ENCODE results near the gene CD84. TPM values are rescaled to one million over a fixed set of nuclear protein-coding genes. Genes with fewer than 3 reads are reported as not detected.

The CD84 gene
- total and polyA plus RNA-seq, 4 donors: 3.3 to 10.1 (median 5.3) TPM

DNA sequence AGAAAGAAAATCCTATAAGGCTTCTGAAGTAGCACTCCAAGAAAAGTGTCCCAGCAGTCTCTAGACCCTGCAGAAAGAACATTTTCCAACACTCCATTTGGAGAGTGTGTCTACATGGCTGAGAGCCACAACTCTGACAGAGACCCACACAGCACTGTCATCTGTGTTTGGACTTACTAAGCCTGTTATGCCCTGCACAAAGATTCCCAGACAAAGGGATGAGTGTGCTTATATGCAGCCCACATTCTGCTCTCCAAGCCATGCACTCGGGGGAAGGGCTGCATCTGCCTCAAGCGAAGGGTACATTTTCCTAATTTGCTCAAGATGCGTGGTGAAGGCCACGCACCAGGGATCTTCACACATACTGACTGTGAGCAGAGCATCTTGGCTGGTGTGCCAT, 31.9 kb downstream of the CD84 start:
- Histone ChIP-seq H3K9me3 (ENCODE audit: control insufficient read depth, insufficient read depth, low read length) (no peaks in the 10 kb centered on the region), H3K4me1 (ENCODE audit: control insufficient read depth, insufficient read depth, low read length) (no peaks in the 10 kb centered on the region), H3K27ac (ENCODE audit: low read depth, low read length) (no peak overlapping the region), H3K4me3 (ENCODE audit: low read depth, low read length) (no peak overlapping the region), H3K36me3 (ENCODE audit: control insufficient read depth, insufficient read depth, low read length) (no peaks in the 10 kb centered on the region), H3K27me3 (ENCODE audit: control insufficient read depth, insufficient read depth, low read length) (no peaks in the 10 kb centered on the region)
- DNase-seq (ENCODE audit: low read depth in 4 of 6, low spot score in 6 of 6): peak in 1 of 6 donors; percentile 41
- WGBS (ENCODE audit: insufficient coverage): 79% methylated on average over 4 of the region's 4 CpGs

DNA sequence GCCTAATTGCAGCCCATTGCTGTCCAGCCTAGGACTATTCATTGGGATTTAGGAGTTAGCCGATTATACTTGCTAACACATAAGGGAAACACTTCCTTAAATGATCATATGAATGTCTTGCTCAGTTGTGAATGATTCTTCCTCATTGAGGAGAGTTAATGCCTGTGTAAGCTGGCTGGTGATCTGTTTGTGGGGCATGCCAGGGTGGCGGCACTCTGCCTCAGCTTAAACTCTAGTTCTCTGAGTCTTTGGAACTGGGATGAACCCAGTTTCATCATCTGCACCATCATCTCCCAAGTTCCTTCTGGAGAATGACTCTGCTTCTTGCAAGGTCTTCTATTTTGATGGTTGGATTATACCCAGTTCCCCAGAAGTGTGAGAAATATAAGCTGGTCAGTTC, 32.4 kb downstream of the CD84 start:
- H3K9me3 ChIP-seq (ENCODE audit: control insufficient read depth, insufficient read depth, low read length): no peaks in the 10 kb centered on the region
- DNase-seq (ENCODE audit: low read depth in 4 of 6, low spot score in 6 of 6): no peak
- H3K4me3 ChIP-seq (ENCODE audit: low read depth, low read length): no peak overlapping the region
- H3K4me1 ChIP-seq (ENCODE audit: control insufficient read depth, insufficient read depth, low read length): no peaks in the 10 kb centered on the region
- H3K27ac ChIP-seq (ENCODE audit: low read depth, low read length): no peak overlapping the region
- no peaks in the 10 kb centered on the region for H3K36me3 ChIP-seq (ENCODE audit: control insufficient read depth, insufficient read depth, low read length)
- WGBS (ENCODE audit: insufficient coverage): no CpG with 5 or more reads among the region's 2 CpGs
- no peaks in the 10 kb centered on the region for H3K27me3 ChIP-seq (ENCODE audit: control insufficient read depth, insufficient read depth, low read length)

DNA sequence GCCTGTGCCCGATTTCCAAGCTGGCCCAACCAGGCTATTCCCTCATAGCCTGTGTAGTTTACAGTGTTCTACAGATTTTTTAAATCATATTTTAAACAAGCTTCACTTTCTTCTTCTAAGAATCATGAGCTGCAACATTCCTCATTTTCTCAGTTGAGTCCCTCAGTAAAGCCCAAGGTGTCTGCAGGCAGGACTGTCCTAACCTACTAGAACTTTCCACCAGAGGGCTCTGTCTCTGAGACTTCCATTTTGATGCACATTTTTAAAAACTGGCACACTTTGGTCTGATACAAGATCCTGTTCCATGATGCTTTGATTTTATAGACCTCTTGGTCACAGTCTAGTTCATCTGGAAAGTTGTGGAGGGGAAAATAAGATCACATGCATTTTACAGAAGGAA, 34.6 kb downstream of the CD84 start:
- Histone ChIP-seq H3K4me3 (ENCODE audit: low read depth, low read length) (no peak overlapping the region), H3K27me3 (ENCODE audit: control insufficient read depth, insufficient read depth, low read length) (no peaks in the 10 kb centered on the region), H3K9me3 (ENCODE audit: control insufficient read depth, insufficient read depth, low read length) (no peaks in the 10 kb centered on the region), H3K27ac (ENCODE audit: low read depth, low read length) (no peak overlapping the region), H3K36me3 (ENCODE audit: control insufficient read depth, insufficient read depth, low read length) (no peaks in the 10 kb centered on the region), H3K4me1 (ENCODE audit: control insufficient read depth, insufficient read depth, low read length) (no peaks in the 10 kb centered on the region)
- peak in 2 of 6 donors; percentile 20 to 45 for DNase-seq (ENCODE audit: low read depth in 4 of 6, low spot score in 6 of 6)
- WGBS (ENCODE audit: insufficient coverage): no CpG with 5 or more reads among the region's 1 CpG

DNA sequence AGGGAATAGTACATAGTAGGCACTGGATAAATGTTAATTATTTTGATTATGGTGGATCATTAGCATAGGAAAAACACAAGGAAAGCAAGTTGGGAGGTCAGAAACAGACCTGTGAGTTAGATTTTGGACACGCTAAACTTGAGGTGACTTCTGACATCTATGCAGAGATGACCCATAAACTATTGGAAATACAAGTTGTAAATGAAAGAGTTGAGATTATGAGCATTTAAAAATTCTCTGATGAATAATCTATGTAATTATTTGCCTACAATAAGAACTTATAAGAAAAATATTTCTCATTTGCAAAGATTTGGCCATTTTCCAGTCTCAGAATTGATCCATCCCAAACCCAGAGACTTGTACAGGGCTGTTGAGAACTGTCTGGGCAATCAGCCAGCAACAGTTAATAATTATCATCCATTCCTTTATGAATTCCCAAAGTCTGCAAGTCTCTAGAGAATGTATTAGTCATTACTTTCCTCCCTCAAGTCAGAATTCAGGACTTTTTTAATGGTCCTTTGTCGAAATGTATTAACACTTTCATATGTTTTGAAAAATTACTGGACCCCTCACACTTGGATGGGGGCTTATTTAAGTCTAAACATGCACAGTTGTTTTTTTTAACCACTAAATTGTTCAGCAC, 36.9 kb downstream of the CD84 start:
- Histone ChIP-seq H3K4me1 (ENCODE audit: control insufficient read depth, insufficient read depth, low read length) (no peaks in the 10 kb centered on the region), H3K27me3 (ENCODE audit: control insufficient read depth, insufficient read depth, low read length) (no peaks in the 10 kb centered on the region), H3K27ac (ENCODE audit: low read depth, low read length) (no peak overlapping the region), H3K9me3 (ENCODE audit: control insufficient read depth, insufficient read depth, low read length) (no peaks in the 10 kb centered on the region), H3K36me3 (ENCODE audit: control insufficient read depth, insufficient read depth, low read length) (no peaks in the 10 kb centered on the region), H3K4me3 (ENCODE audit: low read depth, low read length) (no peak overlapping the region)
- WGBS (ENCODE audit: insufficient coverage): no CpG with 5 or more reads among the region's 2 CpGs
- DNase-seq (ENCODE audit: low read depth in 4 of 6, low spot score in 6 of 6): peak in 1 of 6 donors; percentile 58

DNA sequence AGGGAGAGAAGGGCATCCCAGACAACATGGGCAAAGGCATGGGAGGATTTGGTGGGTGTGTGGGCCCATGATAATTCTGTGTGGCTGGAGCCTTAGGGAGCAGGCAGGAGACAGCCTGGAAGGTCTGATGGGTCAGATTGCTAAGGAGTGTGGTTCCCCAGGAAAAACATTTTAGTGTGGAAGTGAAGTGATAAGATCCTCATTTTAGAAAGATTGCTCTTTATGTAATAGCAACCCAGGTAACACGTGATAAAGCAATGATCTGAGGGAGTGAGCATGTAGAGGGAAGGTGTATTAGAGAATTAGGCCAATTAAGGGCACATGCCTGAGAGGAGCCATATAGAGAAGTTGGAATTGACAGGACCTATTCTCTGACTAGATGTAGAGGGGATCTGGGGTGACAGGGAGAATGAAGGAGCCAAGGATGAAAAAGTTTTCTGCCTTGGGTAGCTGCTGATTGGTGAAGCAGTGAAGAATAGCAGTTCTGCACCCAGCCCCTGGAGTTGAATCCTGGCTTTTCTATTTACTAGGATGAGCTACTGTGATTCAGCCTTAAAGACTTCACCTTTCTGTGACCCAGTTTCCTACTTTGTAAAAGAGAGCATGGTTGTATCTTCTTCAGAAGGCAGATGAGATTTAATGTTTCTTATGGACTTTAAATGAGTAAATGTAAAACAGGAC, 37.5 kb downstream of the CD84 start:
- H3K4me1 ChIP-seq (ENCODE audit: control insufficient read depth, insufficient read depth, low read length): no peaks in the 10 kb centered on the region
- H3K9me3 ChIP-seq (ENCODE audit: control insufficient read depth, insufficient read depth, low read length): no peaks in the 10 kb centered on the region
- DNase-seq (ENCODE audit: low read depth in 4 of 6, low spot score in 6 of 6): no peak
- H3K27me3 ChIP-seq (ENCODE audit: control insufficient read depth, insufficient read depth, low read length): no peaks in the 10 kb centered on the region
- H3K27ac ChIP-seq (ENCODE audit: low read depth, low read length): no peak overlapping the region
- 62% methylated on average over 1 of the region's 1 CpG for WGBS (ENCODE audit: insufficient coverage)
- no peaks in the 10 kb centered on the region for H3K36me3 ChIP-seq (ENCODE audit: control insufficient read depth, insufficient read depth, low read length)
- no peak overlapping the region for H3K4me3 ChIP-seq (ENCODE audit: low read depth, low read length)

DNA sequence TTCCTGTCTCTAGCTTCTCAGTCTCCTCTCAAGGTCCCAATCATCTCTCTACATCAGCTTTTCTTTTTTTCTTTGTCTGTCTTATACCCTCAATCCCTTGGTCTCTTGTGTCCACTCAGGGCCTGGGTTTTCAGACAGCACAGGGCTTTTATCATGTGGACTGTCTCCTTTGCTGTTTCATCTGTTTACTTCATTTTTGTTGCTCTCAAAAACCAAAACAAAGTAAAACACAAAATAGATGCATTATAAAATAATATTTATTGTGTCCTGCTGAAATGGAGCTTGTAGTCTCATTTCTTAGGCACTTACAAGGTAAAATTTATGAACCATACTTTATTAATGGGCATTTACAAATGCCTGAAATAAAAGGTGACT, 38.5 kb downstream of the CD84 start:
- Histone ChIP-seq H3K36me3 (ENCODE audit: control insufficient read depth, insufficient read depth, low read length) (no peaks in the 10 kb centered on the region), H3K27me3 (ENCODE audit: control insufficient read depth, insufficient read depth, low read length) (no peaks in the 10 kb centered on the region), H3K4me1 (ENCODE audit: control insufficient read depth, insufficient read depth, low read length) (no peaks in the 10 kb centered on the region), H3K27ac (ENCODE audit: low read depth, low read length) (no peak overlapping the region), H3K9me3 (ENCODE audit: control insufficient read depth, insufficient read depth, low read length) (no peaks in the 10 kb centered on the region), H3K4me3 (ENCODE audit: low read depth, low read length) (no peak overlapping the region)
- DNase-seq (ENCODE audit: low read depth in 4 of 6, low spot score in 6 of 6): no peak

DNA sequence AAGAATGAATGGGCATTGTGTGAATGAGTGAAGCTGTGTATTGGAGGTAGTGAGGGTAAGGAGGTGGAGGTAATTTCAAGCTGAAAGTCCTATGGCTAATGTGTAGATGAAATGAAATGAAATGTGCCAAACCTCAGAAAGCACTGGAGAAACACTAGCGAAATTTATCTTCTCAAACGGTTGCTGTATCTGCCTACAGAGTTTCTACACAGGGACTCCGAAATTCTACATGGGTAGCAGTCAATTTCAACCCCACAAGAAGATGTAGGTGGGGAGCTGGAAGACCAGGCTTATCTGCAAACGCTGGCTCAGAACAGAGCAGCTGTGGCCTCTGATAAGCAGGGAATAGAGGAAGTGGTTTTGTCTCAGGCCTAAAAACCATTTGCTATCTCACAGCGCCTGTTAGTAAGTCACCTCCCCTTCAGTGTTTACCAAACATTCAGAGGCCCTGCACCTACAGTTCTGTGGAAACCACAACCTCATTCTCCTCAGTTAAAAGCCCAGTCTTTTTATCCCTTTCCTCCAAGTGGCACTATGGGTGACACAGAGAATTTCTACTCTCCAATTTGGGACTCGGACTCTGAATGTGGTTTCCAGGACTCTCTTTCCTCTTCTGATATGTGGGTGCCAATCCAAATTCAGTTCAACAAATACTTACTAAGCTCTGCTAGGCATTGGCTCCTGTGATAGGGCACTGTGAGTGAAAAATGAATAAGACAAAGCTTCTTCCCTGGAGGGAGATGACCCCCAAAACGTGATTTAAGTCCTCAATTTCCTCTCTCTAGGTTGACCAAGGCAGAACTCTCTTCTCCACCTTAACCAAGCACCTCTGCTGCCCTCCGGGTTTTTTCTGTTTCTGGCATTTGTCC, 39.1 kb downstream of the CD84 start:
- DNase-seq (ENCODE audit: low read depth in 4 of 6, low spot score in 6 of 6): no peak
- Histone ChIP-seq H3K9me3 (ENCODE audit: control insufficient read depth, insufficient read depth, low read length) (no peaks in the 10 kb centered on the region), H3K4me3 (ENCODE audit: low read depth, low read length) (no peak overlapping the region), H3K36me3 (ENCODE audit: control insufficient read depth, insufficient read depth, low read length) (no peaks in the 10 kb centered on the region), H3K4me1 (ENCODE audit: control insufficient read depth, insufficient read depth, low read length) (no peaks in the 10 kb centered on the region), H3K27me3 (ENCODE audit: control insufficient read depth, insufficient read depth, low read length) (no peaks in the 10 kb centered on the region), H3K27ac (ENCODE audit: low read depth, low read length) (no peak overlapping the region)
- 71% methylated on average over 6 of the region's 8 CpGs for WGBS (ENCODE audit: insufficient coverage)

DNA sequence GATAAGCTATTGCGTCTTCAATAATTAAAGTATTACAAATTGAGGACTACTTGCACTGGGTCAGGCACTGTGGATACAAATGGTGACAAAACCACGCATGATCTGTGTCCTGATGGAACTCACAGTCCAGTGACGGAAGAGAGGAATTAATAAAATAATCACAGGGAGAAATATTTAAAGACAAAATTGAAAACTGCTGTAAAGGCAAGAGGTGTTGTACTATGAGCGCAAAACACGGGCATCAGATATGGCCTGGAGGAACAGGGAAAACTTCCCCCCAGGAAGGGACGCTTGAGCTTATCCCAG, 39.7 kb downstream of the CD84 start:
- WGBS (ENCODE audit: insufficient coverage): 100% methylated on average over 1 of the region's 6 CpGs
- Histone ChIP-seq H3K27me3 (ENCODE audit: control insufficient read depth, insufficient read depth, low read length) (no peaks in the 10 kb centered on the region), H3K4me3 (ENCODE audit: low read depth, low read length) (no peak overlapping the region), H3K36me3 (ENCODE audit: control insufficient read depth, insufficient read depth, low read length) (no peaks in the 10 kb centered on the region), H3K4me1 (ENCODE audit: control insufficient read depth, insufficient read depth, low read length) (no peaks in the 10 kb centered on the region), H3K27ac (ENCODE audit: low read depth, low read length) (no peak overlapping the region), H3K9me3 (ENCODE audit: control insufficient read depth, insufficient read depth, low read length) (no peaks in the 10 kb centered on the region)
- DNase-seq (ENCODE audit: low read depth in 4 of 6, low spot score in 6 of 6): no peak

DNA sequence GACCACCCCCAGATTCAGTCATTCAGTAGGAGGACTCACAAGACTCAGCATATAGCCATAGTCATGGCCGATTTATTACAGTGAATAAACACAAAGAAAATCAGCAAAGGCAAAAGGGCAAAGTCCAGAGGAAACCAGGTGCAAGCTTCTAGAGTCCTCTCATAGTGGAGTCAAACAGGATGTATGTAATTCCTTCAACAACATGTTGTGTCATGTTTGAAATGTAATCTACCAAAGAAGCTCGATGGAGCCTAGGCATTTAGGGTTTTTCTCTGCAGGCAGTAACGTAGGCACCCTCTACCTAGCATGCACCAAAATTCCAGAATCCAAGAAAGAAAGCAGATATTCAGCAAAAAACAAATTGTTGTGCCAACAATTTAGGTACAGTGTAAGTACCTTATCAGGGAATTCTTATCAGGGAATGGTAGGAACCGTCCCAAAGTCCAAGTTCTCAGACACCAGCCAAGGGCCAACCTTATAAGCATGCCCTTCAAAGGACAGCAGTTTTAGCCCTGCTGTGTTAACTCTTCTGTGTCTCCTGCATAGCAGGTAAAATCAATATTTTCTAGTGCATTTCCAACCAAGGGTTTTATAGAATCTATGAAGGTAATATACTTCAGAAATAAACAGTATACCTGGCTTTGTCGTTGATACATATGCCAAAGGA, 40.2 kb downstream of the CD84 start:
- Histone ChIP-seq H3K9me3 (ENCODE audit: control insufficient read depth, insufficient read depth, low read length) (no peaks in the 10 kb centered on the region), H3K4me3 (ENCODE audit: low read depth, low read length) (no peak overlapping the region), H3K27me3 (ENCODE audit: control insufficient read depth, insufficient read depth, low read length) (no peaks in the 10 kb centered on the region), H3K27ac (ENCODE audit: low read depth, low read length) (no peak overlapping the region), H3K36me3 (ENCODE audit: control insufficient read depth, insufficient read depth, low read length) (no peaks in the 10 kb centered on the region), H3K4me1 (ENCODE audit: control insufficient read depth, insufficient read depth, low read length) (no peaks in the 10 kb centered on the region)
- WGBS (ENCODE audit: insufficient coverage): 82% methylated on average over 3 of the region's 5 CpGs
- no peak for DNase-seq (ENCODE audit: low read depth in 4 of 6, low spot score in 6 of 6)
